Activated CD8-positive, alpha-beta memory T cell treated with anti-CD3 and anti-CD28 coated beads, Interleukin-2, amount 50 U/mL, for 1 hour (primary cell): ENCODE results near the gene CCDC136.

Source experiments
- DNase-seq: peaks from one replicate; pipeline ENCODE4 v3.0.0-alpha.2; 2020; ENCODE audit errors: extremely low read depth

CCDC136 gene

GRCh38 chr7:128844777-128845311, 53.1 kb downstream of the CCDC136 start:
- no peak for DNase-seq

- no peak for DNase-seq
Observed at GRCh38 chr7:128845475-128845874, 53.7 kb downstream of the CCDC136 start.

- no peak for DNase-seq
Observed at GRCh38 chr7:128845987-128846386, 54.2 kb downstream of the CCDC136 start.

GRCh38 chr7:128846781-128847444, 55.1 kb downstream of the CCDC136 start:
- no peak for DNase-seq

GRCh38 chr7:128847721-128848211, 56.0 kb downstream of the CCDC136 start:
- no peak for DNase-seq

GRCh38 chr7:128848289-128849155, 56.8 kb downstream of the CCDC136 start:
- DNase-seq: no peak

- no peak for DNase-seq
Observed at GRCh38 chr7:128849156-128849515, 57.4 kb downstream of the CCDC136 start.

- no peak for DNase-seq
Observed at GRCh38 chr7:128849804-128850490, 58.2 kb downstream of the CCDC136 start.

GRCh38 chr7:128852537-128853254, 60.9 kb downstream of the CCDC136 start:
- no peak for DNase-seq

GRCh38 chr7:128853799-128854198, 62.0 kb downstream of the CCDC136 start:
- DNase-seq: no peak

GRCh38 chr7:128854396-128854795, 62.6 kb downstream of the CCDC136 start:
- DNase-seq: no peak

- DNase-seq: no peak
Observed at GRCh38 chr7:128855559-128855958, 63.8 kb downstream of the CCDC136 start.

- no peak for DNase-seq
Observed at GRCh38 chr7:128856001-128856718, 64.4 kb downstream of the CCDC136 start.

GRCh38 chr7:128858380-128859231, 66.8 kb downstream of the CCDC136 start:
- DNase-seq: no peak

GRCh38 chr7:128859232-128860157, 67.7 kb downstream of the CCDC136 start:
- DNase-seq: no peak

GRCh38 chr7:128860158-128861073, 68.6 kb downstream of the CCDC136 start:
- DNase-seq: no peak

- no peak for DNase-seq
Observed at GRCh38 chr7:128861957-128862570, 70.3 kb downstream of the CCDC136 start.
